ENCODE data around the gene FAM229B.

The FAM229B gene

DNA sequence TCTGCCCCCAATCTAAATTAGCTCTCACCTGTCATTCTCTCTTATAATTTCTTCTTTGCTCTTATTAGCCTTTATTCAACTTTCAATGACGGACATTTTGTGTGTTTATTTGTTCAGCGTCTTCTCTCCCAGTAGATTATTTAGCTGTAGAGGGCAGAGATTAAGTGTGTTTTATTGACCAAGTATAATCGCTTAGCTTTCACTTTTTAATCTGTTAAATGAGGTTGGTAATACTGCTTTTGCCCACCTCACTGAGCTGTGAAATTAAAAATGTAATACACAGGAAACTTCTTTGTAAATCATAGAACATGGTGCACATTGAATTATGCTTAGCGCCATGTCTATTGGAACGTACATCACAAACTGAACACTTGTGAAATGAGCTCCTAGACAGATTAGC is 37.0 kb upstream of the FAM229B start:
- no peak for TF ChIP-seq TAF1 (IDR thresholded peaks at IDR 0.05; ENCODE audit: borderline replicate concordance, insufficient read depth, low read length)
- TF ChIP-seq, protein P1, sequence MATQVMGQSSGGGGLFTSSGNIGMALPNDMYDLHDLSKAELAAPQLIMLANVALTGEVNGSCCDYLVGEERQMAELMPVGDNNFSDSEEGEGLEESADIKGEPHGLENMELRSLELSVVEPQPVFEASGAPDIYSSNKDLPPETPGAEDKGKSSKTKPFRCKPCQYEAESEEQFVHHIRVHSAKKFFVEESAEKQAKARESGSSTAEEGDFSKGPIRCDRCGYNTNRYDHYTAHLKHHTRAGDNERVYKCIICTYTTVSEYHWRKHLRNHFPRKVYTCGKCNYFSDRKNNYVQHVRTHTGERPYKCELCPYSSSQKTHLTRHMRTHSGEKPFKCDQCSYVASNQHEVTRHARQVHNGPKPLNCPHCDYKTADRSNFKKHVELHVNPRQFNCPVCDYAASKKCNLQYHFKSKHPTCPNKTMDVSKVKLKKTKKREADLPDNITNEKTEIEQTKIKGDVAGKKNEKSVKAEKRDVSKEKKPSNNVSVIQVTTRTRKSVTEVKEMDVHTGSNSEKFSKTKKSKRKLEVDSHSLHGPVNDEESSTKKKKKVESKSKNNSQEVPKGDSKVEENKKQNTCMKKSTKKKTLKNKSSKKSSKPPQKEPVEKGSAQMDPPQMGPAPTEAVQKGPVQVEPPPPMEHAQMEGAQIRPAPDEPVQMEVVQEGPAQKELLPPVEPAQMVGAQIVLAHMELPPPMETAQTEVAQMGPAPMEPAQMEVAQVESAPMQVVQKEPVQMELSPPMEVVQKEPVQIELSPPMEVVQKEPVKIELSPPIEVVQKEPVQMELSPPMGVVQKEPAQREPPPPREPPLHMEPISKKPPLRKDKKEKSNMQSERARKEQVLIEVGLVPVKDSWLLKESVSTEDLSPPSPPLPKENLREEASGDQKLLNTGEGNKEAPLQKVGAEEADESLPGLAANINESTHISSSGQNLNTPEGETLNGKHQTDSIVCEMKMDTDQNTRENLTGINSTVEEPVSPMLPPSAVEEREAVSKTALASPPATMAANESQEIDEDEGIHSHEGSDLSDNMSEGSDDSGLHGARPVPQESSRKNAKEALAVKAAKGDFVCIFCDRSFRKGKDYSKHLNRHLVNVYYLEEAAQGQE (IDR thresholded peaks at IDR 0.05; ENCODE audit: insufficient read depth in 1 of 2, low read depth in 2 of 2, low read length in 2 of 2) = no peak
- no peak for TF ChIP-seq POLR2AphosphoS5 (IDR thresholded peaks at IDR 0.05; ENCODE audit: low read depth, low read length)
- no peak for TF ChIP-seq SIN3A (IDR thresholded peaks at IDR 0.05; ENCODE audit: borderline replicate concordance, insufficient read depth, low read length)
- TF ChIP-seq FOXP2 (optimal IDR thresholded peaks at IDR 0.05; ENCODE audit: borderline replicate concordance, extremely low read depth, extremely low read length, insufficient read depth) = no peak

DNA sequence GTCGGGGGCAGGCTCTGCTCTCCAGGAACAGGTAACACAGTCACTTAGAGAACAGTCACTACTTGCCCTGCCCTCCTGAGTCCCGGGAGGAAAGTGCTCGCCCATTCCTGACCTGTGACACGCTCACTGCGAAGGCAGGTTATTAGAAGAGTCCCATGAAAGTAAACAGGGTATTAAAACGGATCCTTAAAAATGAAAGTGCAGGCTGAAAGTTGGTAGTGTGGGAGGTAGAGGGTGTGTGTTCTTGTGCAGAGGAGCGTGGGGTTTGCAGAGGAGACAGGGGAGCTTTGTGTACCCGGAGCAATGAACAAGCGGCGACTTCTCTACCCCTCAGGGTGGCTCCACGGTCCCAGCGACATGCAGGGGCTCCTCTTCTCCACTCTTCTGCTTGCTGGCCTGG is 33.4 kb upstream of the FAM229B start, which contains the start of gene CCN6:
CCN6 (plus strand) TSS at position 104 of the 400 bp plus-strand sequence; CDS start at position 358, 254 bp downstream.
- TF ChIP-seq FOXP2 (optimal IDR thresholded peaks at IDR 0.05; ENCODE audit: borderline replicate concordance, extremely low read depth, extremely low read length, insufficient read depth) (no peak), POLR2AphosphoS5 (IDR thresholded peaks at IDR 0.05; ENCODE audit: low read depth, low read length) (no peak), TAF1 (IDR thresholded peaks at IDR 0.05; ENCODE audit: borderline replicate concordance, insufficient read depth, low read length) (no peak), SIN3A (IDR thresholded peaks at IDR 0.05; ENCODE audit: borderline replicate concordance, insufficient read depth, low read length) (no peak)
- TF ChIP-seq, protein P1 (IDR thresholded peaks at IDR 0.05; ENCODE audit: insufficient read depth in 1 of 2, low read depth in 2 of 2, low read length in 2 of 2) = no peak

GRCh38 chr6:112054555-112055190 is 32.7 kb upstream of the FAM229B start:
- no peak for TF ChIP-seq TAF1 (IDR thresholded peaks at IDR 0.05; ENCODE audit: borderline replicate concordance, insufficient read depth, low read length)
- no peak for TF ChIP-seq FOXP2 (optimal IDR thresholded peaks at IDR 0.05; ENCODE audit: borderline replicate concordance, extremely low read depth, extremely low read length, insufficient read depth)
- TF ChIP-seq POLR2AphosphoS5 (IDR thresholded peaks at IDR 0.05; ENCODE audit: low read depth, low read length) = no peak
- TF ChIP-seq, protein P1 (IDR thresholded peaks at IDR 0.05; ENCODE audit: insufficient read depth in 1 of 2, low read depth in 2 of 2, low read length in 2 of 2) = no peak
- no peak for TF ChIP-seq SIN3A (IDR thresholded peaks at IDR 0.05; ENCODE audit: borderline replicate concordance, insufficient read depth, low read length)

DNA sequence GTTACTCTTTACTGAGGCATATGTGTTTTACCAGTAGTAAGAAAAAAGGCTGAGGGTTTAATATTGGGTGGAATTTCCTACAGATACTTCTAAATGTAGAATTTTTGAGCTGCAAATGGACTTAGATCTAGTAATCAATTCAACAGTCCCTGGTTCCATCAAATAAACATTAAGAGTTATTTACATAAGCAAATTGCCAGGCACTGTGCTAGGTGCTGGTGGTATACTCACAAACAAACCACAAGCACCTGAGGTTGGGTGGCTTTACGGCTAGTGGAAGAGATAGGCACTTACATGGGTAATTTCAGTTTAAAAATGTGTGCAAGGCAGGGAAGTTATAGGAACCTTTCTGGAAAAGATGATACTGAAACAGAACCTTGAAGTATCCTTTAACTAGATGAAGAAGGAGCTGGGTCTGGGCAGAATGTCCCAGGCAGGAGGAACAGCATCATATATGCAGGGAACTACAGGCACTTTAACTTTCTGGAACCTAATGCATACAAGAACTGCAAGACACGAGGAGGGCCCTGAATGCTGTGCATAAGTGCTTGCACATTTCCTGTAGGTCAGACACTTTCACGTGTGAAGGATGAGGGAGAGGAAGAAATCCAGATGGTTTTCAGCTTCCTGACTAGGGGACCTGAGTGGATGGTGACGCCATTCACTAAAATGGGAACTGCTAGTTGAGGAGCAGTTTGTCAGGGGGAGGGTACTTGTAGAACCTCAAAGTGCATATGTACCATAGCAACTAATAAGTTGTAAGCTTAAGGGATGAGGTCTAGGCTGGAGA is 29.0 kb upstream of the FAM229B start:
- TF ChIP-seq FOXP2 (optimal IDR thresholded peaks at IDR 0.05; ENCODE audit: borderline replicate concordance, extremely low read depth, extremely low read length, insufficient read depth) (no peak), POLR2AphosphoS5 (IDR thresholded peaks at IDR 0.05; ENCODE audit: low read depth, low read length) (no peak), SIN3A (IDR thresholded peaks at IDR 0.05; ENCODE audit: borderline replicate concordance, insufficient read depth, low read length) (no peak), TAF1 (IDR thresholded peaks at IDR 0.05; ENCODE audit: borderline replicate concordance, insufficient read depth, low read length) (no peak)
- TF ChIP-seq, protein P1 (IDR thresholded peaks at IDR 0.05; ENCODE audit: insufficient read depth in 1 of 2, low read depth in 2 of 2, low read length in 2 of 2) = no peak

Data from PFSK-1 (cell line).